ENCODE data around the gene GNGT1. TPM values are rescaled to one million over a fixed set of nuclear protein-coding genes. Genes with fewer than 3 reads are reported as not detected.
A peak's percentile ranks its signal among the peaks of the same experiment; 100 is the strongest.

GNGT1 gene
- total and polyA plus RNA-seq, 2 donors (not counting 3 experiments of a cell fraction or from before 2014, with no cell fraction given) = not detected

DNA sequence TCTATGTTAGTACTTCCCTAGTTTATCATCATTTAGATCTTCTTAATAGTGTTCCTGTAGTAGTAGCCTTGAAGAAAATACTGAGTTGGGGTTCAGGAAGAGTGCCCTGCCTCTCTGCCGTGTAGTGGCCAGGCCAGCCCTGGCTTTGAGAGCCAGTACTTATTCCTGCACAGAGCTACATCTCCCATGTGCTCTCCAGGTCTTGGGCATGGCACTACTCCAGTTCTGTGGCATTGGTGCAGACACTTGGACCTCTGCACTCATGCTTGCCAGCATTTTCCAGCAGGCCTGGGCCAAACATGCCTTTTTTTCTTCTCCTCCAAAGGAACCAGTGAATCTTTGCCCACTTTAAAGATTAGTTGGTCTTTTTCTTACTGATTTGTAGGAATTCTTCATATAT is 20.4 kb downstream of the GNGT1 start:
- Histone ChIP-seq H3K4me1 (ENCODE audit: control insufficient read depth, extremely low read depth, insufficient read depth, low read length) (peaks cover 21% of the 10 kb centered on the region), H3K27me3 (ENCODE audit: control insufficient read depth in 2 of 2, insufficient read depth in 2 of 2, low read length in 2 of 2) (no peaks in the 10 kb centered on the region), H4K20me1 (replicated peaks; ENCODE audit: control insufficient read depth, extremely low read depth, insufficient read depth, low read length) (peaks cover 5% of the 10 kb centered on the region), H3K79me2 (ENCODE audit: control insufficient read depth, insufficient read depth, low read length) (peaks cover 46% of the 10 kb centered on the region), H3K9me1 (replicated peaks; ENCODE audit: control insufficient read depth, extremely low read depth, insufficient read depth, low read length) (no peaks in the 10 kb centered on the region), H3K36me3 (ENCODE audit: control insufficient read depth in 2 of 2, extremely low read depth in 1 of 2, insufficient read depth in 2 of 2, low read length in 2 of 2) (peaks cover 10 to 11% of the 10 kb centered on the region in 2 experiments), H3K9ac (replicated peaks; ENCODE audit: extremely low read depth, insufficient read depth, low read length) (no peak overlapping the region), H3K27ac (ENCODE audit: insufficient read depth, low read depth, low read length) (no peak overlapping the region), H3K4me3 (replicated peaks in 1 of 3; ENCODE audit: insufficient read depth in 1 of 3, low read depth in 1 of 3, low read length in 3 of 3) (no peak overlapping the region), H2AFZ (ENCODE audit: low read depth, low read length) (no peak overlapping the region), H3K4me2 (ENCODE audit: insufficient read depth, low read length) (no peak overlapping the region), H3K9me3 (replicated peaks; ENCODE audit: control insufficient read depth, insufficient read depth, low read length) (no peaks in the 10 kb centered on the region)
- TF ChIP-seq POLR2AphosphoS5 (IDR thresholded peaks at IDR 0.05; ENCODE audit: insufficient read depth, low read depth, low read length) (no peak), EZH2 (IDR thresholded peaks at IDR 0.05; ENCODE audit: borderline replicate concordance, low read depth, low read length, severe bottlenecking) (no peak), POLR2A (IDR thresholded peaks at IDR 0.05; ENCODE audit: low read depth, low read length) (no peak), FOS (IDR thresholded peaks at IDR 0.05; ENCODE audit: borderline replicate concordance, insufficient read depth, low read length) (no peak), JUN (IDR thresholded peaks at IDR 0.05; ENCODE audit: borderline replicate concordance, insufficient read depth, insufficient read length, low read depth) (no peak), GATA2 (IDR thresholded peaks at IDR 0.05; ENCODE audit: insufficient read depth, insufficient read length, low read depth, low read length) (no peak), MYC (IDR thresholded peaks at IDR 0.05; ENCODE audit: low read depth, low read length) (no peak)
- TF ChIP-seq, protein P1, sequence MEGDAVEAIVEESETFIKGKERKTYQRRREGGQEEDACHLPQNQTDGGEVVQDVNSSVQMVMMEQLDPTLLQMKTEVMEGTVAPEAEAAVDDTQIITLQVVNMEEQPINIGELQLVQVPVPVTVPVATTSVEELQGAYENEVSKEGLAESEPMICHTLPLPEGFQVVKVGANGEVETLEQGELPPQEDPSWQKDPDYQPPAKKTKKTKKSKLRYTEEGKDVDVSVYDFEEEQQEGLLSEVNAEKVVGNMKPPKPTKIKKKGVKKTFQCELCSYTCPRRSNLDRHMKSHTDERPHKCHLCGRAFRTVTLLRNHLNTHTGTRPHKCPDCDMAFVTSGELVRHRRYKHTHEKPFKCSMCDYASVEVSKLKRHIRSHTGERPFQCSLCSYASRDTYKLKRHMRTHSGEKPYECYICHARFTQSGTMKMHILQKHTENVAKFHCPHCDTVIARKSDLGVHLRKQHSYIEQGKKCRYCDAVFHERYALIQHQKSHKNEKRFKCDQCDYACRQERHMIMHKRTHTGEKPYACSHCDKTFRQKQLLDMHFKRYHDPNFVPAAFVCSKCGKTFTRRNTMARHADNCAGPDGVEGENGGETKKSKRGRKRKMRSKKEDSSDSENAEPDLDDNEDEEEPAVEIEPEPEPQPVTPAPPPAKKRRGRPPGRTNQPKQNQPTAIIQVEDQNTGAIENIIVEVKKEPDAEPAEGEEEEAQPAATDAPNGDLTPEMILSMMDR (IDR thresholded peaks at IDR 0.05; ENCODE audit: extremely low read depth in 1 of 2, insufficient read depth in 1 of 2, low read depth in 1 of 2, low read length in 2 of 2) = no peak
- TF ChIP-seq, protein P2, sequence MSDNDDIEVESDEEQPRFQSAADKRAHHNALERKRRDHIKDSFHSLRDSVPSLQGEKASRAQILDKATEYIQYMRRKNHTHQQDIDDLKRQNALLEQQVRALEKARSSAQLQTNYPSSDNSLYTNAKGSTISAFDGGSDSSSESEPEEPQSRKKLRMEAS (IDR thresholded peaks at IDR 0.05; ENCODE audit: insufficient read depth, insufficient read length) = no peak
- dilution Hi-C loops (cut with MboI; ENCODE audit: extremely low pct_ligation_motif_present, low sequenced_read_pairs) = no loop called here
- CTCF ChIA-PET = interaction anchor here (0.8 kb wide), 1 partner anchor 160 kb away, joined by 3 read pairs; no protein-coding TSS in a partner anchor
- DNase-seq (ENCODE audit: low read depth, low spot score) (peak; percentile 1), FAIRE-seq (no peak)
- POLR2A ChIA-PET = no interaction called here
- BruUV-seq (replicated peaks) = no TSS peak
- intact Hi-C loops (cut with micrococcal nuclease) = no loop called here

All from endothelial cell of umbilical vein (primary cell).